GM12891 (cell line): Measurements from ENCODE around the gene HNRNPK.
"Not testable (repeated sequence)": the region's sequence is repeated elsewhere in the genome, so short reads cannot be mapped to it uniquely, and the experiment has no call there.

Experiments used
- PAX5 ChIP-seq: IDR thresholded peaks from 2 replicates; pipeline ENCODE4 v1.6.1; 2011; ENCODE audit warnings: low read length, moderate library complexity, mild to moderate bottlenecking; ENCODE audit not compliant: insufficient read depth, severe bottlenecking
- POLR2A ChIP-seq: IDR thresholded peaks from 2 replicates; pipeline ENCODE4 v1.6.1; 2011; ENCODE audit warnings: low read depth, low read length, control low read depth
- POLR2AphosphoS5 ChIP-seq: IDR thresholded peaks from 2 replicates; pipeline ENCODE4 v1.6.1; 2011; ENCODE audit warnings: low read depth, low read length, control low read depth
- POU2F2 ChIP-seq: IDR thresholded peaks from 2 replicates; pipeline ENCODE4 v1.6.1; 2011; ENCODE audit warnings: low read depth, mild to moderate bottlenecking, control low read depth, low read length, moderate library complexity
- SPI1 ChIP-seq: IDR thresholded peaks from 2 replicates; pipeline ENCODE4 v1.6.1; 2011; ENCODE audit warnings: low read depth, low read length, control low read depth
- TAF1 ChIP-seq: IDR thresholded peaks from 2 replicates; pipeline ENCODE4 v1.6.1; 2011; ENCODE audit warnings: low read depth, low read length, control low read depth

DNA sequence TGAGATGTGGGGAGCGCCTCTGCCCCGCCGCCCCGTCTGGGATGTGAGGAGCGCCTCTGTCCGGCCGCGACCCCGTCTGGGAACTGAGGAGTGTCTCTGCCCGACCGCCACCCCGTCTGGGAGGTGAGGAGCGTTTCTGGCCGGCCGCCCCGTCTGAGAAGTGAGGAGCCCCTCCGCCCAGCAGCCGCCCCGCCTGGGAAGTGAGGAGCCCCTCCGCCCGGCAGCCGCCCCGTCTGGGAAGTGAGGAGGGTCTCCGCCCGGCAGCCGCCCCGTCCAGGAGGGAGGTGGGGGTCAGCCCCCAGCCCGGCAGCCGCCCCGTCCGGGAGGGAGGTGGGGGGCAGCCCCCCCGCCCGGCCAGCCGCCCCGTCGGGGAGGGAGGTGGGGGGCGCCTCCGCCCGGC, 31.9 kb downstream of the HNRNPK start:
- TF ChIP-seq POLR2A, POLR2AphosphoS5, TAF1, SPI1, PAX5, POU2F2: not testable (repeated sequence)
